ENCODE data around the gene DNASE1L1. TPM values are rescaled to one million over a fixed set of nuclear protein-coding genes. Genes with fewer than 3 reads are reported as not detected.

Gene DNASE1L1
- total RNA-seq, 3 donors from 2014 or later = 18.1 to 30.8 (median 25.6) TPM

- H3K4me3 ChIP-seq = no peak overlapping the region
- H3K4me1 ChIP-seq (ENCODE audit: low read depth) = no peaks in the 10 kb centered on the region
- TF ChIP-seq CTCF (IDR thresholded peaks at IDR 0.05) = no peak
- no peak for DNase-seq
- no peaks in the 10 kb centered on the region for H3K9me3 ChIP-seq
- ATAC-seq = no peak
- intact Hi-C loops (cut with DNase I, micrococcal nuclease) = no loop called here
- H3K36me3 ChIP-seq (ENCODE audit: low read depth) = no peaks in the 10 kb centered on the region
Observed at GRCh38 chrX:154367474-154368308, 41.4 kb downstream of the DNASE1L1 start.

- Histone ChIP-seq H3K9me3 (no peaks in the 10 kb centered on the region), H3K4me1 (ENCODE audit: low read depth) (no peaks in the 10 kb centered on the region), H3K36me3 (ENCODE audit: low read depth) (no peaks in the 10 kb centered on the region), H3K4me3 (no peak overlapping the region)
- ATAC-seq = no peak
- intact Hi-C loops (cut with DNase I, micrococcal nuclease) = no loop called here
- no peak for DNase-seq
- TF ChIP-seq CTCF (IDR thresholded peaks at IDR 0.05) = no peak
Observed at GRCh38 chrX:154366666-154367055, 42.4 kb downstream of the DNASE1L1 start.

GRCh38 chrX:154365997-154366665, 42.9 kb downstream of the DNASE1L1 start:
- no peak for TF ChIP-seq CTCF (IDR thresholded peaks at IDR 0.05)
- no peak overlapping the region for H3K4me3 ChIP-seq
- H3K9me3 ChIP-seq = no peaks in the 10 kb centered on the region
- no peaks in the 10 kb centered on the region for H3K36me3 ChIP-seq (ENCODE audit: low read depth)
- no peaks in the 10 kb centered on the region for H3K4me1 ChIP-seq (ENCODE audit: low read depth)
- no peak for DNase-seq
- intact Hi-C loops (cut with DNase I, micrococcal nuclease) = no loop called here
- ATAC-seq = no peak

GRCh38 chrX:154365052-154365600, 43.9 kb downstream of the DNASE1L1 start:
- no peak for TF ChIP-seq CTCF (IDR thresholded peaks at IDR 0.05)
- ATAC-seq (no peak), DNase-seq (no peak)
- no peak overlapping the region for H3K4me3 ChIP-seq
- no peaks in the 10 kb centered on the region for H3K4me1 ChIP-seq (ENCODE audit: low read depth)
- no peaks in the 10 kb centered on the region for H3K9me3 ChIP-seq
- H3K36me3 ChIP-seq (ENCODE audit: low read depth) = no peaks in the 10 kb centered on the region
- intact Hi-C loops (cut with DNase I, micrococcal nuclease) = no loop called here

- Histone ChIP-seq H3K9me3 (no peaks in the 10 kb centered on the region), H3K4me3 (no peak overlapping the region), H3K36me3 (ENCODE audit: low read depth) (no peaks in the 10 kb centered on the region), H3K4me1 (ENCODE audit: low read depth) (no peaks in the 10 kb centered on the region)
- no peak for ATAC-seq
- no peak for DNase-seq
- intact Hi-C loops (cut with DNase I, micrococcal nuclease) = no loop called here
- no peak for TF ChIP-seq CTCF (IDR thresholded peaks at IDR 0.05)
Observed at GRCh38 chrX:154363706-154364439, 45.2 kb downstream of the DNASE1L1 start.
